ENCODE data around the gene LHPP. TPM values are rescaled to one million over a fixed set of nuclear protein-coding genes. Genes with fewer than 3 reads are reported as not detected.

The LHPP gene
- total RNA-seq, 1 donor from 2014 or later = 4.2 TPM

GRCh38 chr10:124601431-124602120 is 140.0 kb downstream of the LHPP start:
- DNase-seq (ENCODE audit: low spot score) = no peak
- Mint-ChIP-seq H3K36me3 (ENCODE audit: low read depth, unreplicated experiment) (peaks cover 6% of the 10 kb centered on the region), H3K4me1 (ENCODE audit: unreplicated experiment) (no peaks in the 10 kb centered on the region), H3K9me3 (ENCODE audit: unreplicated experiment) (no peaks in the 10 kb centered on the region), H3K27ac (ENCODE audit: unreplicated experiment) (no peak overlapping the region), H3K27me3 (ENCODE audit: unreplicated experiment) (peaks cover 11% of the 10 kb centered on the region), H3K4me3 (ENCODE audit: unreplicated experiment) (no peak overlapping the region)
- no peak for TF ChIP-seq CTCF (IDR thresholded peaks at IDR 0.05; ENCODE audit: unreplicated experiment)

- Mint-ChIP-seq H3K36me3 (ENCODE audit: low read depth, unreplicated experiment) (peaks cover 6% of the 10 kb centered on the region), H3K4me3 (ENCODE audit: unreplicated experiment) (no peak overlapping the region), H3K9me3 (ENCODE audit: unreplicated experiment) (no peaks in the 10 kb centered on the region), H3K4me1 (ENCODE audit: unreplicated experiment) (peaks cover 5% of the 10 kb centered on the region), H3K27me3 (ENCODE audit: unreplicated experiment) (peaks cover 10% of the 10 kb centered on the region), H3K27ac (ENCODE audit: unreplicated experiment) (no peak overlapping the region)
- no peak for TF ChIP-seq CTCF (IDR thresholded peaks at IDR 0.05; ENCODE audit: unreplicated experiment)
- DNase-seq (ENCODE audit: low spot score) = no peak
Observed at GRCh38 chr10:124602121-124602561, 140.5 kb downstream of the LHPP start.

GRCh38 chr10:124602646-124603365 is 141.2 kb downstream of the LHPP start:
- no peak overlapping the region for H3K27ac Mint-ChIP-seq (ENCODE audit: unreplicated experiment)
- H3K4me1 Mint-ChIP-seq (ENCODE audit: unreplicated experiment) = peaks cover 5% of the 10 kb centered on the region
- no peaks in the 10 kb centered on the region for H3K9me3 Mint-ChIP-seq (ENCODE audit: unreplicated experiment)
- peaks cover 10% of the 10 kb centered on the region for H3K27me3 Mint-ChIP-seq (ENCODE audit: unreplicated experiment)
- peaks cover 6% of the 10 kb centered on the region for H3K36me3 Mint-ChIP-seq (ENCODE audit: low read depth, unreplicated experiment)
- DNase-seq (ENCODE audit: low spot score) = no peak
- no peak for TF ChIP-seq CTCF (IDR thresholded peaks at IDR 0.05; ENCODE audit: unreplicated experiment)
- H3K4me3 Mint-ChIP-seq (ENCODE audit: unreplicated experiment) = no peak overlapping the region

GRCh38 chr10:124603376-124604213 is 142.0 kb downstream of the LHPP start:
- no peak for TF ChIP-seq CTCF (IDR thresholded peaks at IDR 0.05; ENCODE audit: unreplicated experiment)
- peaks cover 4% of the 10 kb centered on the region for H3K36me3 Mint-ChIP-seq (ENCODE audit: low read depth, unreplicated experiment)
- no peak overlapping the region for H3K4me3 Mint-ChIP-seq (ENCODE audit: unreplicated experiment)
- DNase-seq (ENCODE audit: low spot score) = no peak
- peaks cover 7% of the 10 kb centered on the region for H3K27me3 Mint-ChIP-seq (ENCODE audit: unreplicated experiment)
- no peaks in the 10 kb centered on the region for H3K9me3 Mint-ChIP-seq (ENCODE audit: unreplicated experiment)
- no peak overlapping the region for H3K27ac Mint-ChIP-seq (ENCODE audit: unreplicated experiment)
- H3K4me1 Mint-ChIP-seq (ENCODE audit: unreplicated experiment) = peaks cover 5% of the 10 kb centered on the region

All from endothelial cell (in vitro differentiated cells).